ENCODE measurements around the gene TSPO2. TPM values are rescaled to one million over a fixed set of nuclear protein-coding genes. Genes with fewer than 3 reads are reported as not detected.

TSPO2 gene
- total RNA-seq, 2 donors from 2014 or later = not detected

DNA sequence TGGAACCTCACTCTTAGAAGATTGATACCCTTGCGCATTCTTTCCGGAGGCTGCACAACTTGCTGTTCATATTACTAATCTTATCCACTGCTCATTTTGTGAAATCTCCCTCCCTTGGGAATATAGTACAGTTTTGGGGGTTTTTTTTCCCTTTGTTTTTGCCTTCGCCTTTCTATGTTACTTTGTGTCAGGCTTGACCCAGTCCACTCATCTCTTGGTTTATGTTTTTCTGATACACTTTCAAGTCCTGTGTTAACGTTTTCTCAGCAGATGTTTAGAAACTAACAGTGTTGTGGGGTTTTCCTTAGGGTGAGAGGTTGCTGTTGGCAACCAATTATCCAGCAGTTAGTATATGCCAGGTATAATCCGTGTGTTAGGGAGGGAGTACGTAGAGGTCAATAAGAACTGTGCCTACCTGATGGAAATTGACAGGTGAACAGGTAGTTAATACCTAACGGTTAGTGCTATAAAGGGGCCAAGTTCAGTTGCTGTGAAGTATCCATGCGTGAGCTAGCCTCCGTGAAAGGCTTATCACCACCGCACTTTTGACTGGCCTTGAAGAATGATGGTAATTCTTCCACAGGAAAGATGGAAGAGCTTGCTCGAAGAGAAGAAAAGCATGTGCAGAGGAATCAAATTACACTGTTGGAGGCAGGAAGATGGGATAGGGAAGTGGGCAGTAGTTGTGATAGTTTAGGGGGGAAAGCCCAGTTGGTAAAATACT, 31.9 kb downstream of the TSPO2 start:
- TF ChIP-seq, protein P1, sequence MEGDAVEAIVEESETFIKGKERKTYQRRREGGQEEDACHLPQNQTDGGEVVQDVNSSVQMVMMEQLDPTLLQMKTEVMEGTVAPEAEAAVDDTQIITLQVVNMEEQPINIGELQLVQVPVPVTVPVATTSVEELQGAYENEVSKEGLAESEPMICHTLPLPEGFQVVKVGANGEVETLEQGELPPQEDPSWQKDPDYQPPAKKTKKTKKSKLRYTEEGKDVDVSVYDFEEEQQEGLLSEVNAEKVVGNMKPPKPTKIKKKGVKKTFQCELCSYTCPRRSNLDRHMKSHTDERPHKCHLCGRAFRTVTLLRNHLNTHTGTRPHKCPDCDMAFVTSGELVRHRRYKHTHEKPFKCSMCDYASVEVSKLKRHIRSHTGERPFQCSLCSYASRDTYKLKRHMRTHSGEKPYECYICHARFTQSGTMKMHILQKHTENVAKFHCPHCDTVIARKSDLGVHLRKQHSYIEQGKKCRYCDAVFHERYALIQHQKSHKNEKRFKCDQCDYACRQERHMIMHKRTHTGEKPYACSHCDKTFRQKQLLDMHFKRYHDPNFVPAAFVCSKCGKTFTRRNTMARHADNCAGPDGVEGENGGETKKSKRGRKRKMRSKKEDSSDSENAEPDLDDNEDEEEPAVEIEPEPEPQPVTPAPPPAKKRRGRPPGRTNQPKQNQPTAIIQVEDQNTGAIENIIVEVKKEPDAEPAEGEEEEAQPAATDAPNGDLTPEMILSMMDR (IDR thresholded peaks at IDR 0.05) = no peak
- Histone ChIP-seq H3K27ac (peak overlapping the region; percentile 99 to 100), H3K4me3 (peak overlapping the region; percentile 88 to 90), H3K36me3 (peaks cover under 1% of the 10 kb centered on the region), H3K27me3 (no peaks in the 10 kb centered on the region), H3K9me3 (no peaks in the 10 kb centered on the region), H3K4me1 (peaks cover 0 to 37% of the 10 kb centered on the region in 2 donors)
- DNase-seq (ENCODE audit: low spot score) = no peak

DNA sequence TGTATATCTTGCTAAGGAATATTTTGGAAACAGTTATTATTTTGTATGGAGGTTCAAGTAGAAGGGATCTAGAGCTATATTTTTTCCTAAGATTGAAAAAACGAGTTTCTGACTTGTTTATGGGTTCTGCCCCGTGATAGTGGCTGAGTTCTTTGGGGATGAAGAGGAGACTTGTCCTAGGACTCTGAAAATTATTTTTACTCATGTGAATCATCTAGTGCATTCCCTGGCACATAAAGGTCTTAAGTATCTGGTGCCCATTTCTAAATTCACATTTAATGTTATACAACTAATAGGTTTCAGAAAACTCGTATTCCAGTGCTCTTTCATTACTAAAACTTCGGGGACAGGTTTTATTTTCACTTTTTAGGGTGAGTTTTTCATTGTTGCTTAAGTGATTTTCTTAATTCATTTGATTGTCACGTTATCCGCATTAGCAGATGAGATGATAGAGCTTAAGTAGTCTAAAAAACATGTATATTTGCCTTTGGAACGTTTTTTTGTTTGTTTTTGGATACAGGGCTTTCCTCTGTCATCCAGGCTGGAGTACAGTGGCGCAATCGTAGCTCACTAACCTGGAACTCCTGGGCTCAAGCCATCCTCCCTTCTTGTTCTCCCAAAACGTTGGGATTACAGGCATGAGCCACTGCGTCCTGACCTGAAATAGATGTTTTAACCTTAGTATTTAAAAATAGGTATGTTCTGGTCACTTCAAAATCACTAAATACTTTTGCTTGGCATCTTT, 32.6 kb downstream of the TSPO2 start:
- H3K27ac ChIP-seq = peak overlapping the region; percentile 99 to 100
- no peaks in the 10 kb centered on the region for H3K27me3 ChIP-seq
- H3K4me1 ChIP-seq = peaks cover 0 to 37% of the 10 kb centered on the region in 2 donors
- DNase-seq (ENCODE audit: low spot score) = no peak
- no peaks in the 10 kb centered on the region for H3K9me3 ChIP-seq
- peak overlapping the region; percentile 88 to 90 for H3K4me3 ChIP-seq
- peaks cover 8% of the 10 kb centered on the region for H3K36me3 ChIP-seq
- TF ChIP-seq, protein P1 (IDR thresholded peaks at IDR 0.05) = no peak

DNA sequence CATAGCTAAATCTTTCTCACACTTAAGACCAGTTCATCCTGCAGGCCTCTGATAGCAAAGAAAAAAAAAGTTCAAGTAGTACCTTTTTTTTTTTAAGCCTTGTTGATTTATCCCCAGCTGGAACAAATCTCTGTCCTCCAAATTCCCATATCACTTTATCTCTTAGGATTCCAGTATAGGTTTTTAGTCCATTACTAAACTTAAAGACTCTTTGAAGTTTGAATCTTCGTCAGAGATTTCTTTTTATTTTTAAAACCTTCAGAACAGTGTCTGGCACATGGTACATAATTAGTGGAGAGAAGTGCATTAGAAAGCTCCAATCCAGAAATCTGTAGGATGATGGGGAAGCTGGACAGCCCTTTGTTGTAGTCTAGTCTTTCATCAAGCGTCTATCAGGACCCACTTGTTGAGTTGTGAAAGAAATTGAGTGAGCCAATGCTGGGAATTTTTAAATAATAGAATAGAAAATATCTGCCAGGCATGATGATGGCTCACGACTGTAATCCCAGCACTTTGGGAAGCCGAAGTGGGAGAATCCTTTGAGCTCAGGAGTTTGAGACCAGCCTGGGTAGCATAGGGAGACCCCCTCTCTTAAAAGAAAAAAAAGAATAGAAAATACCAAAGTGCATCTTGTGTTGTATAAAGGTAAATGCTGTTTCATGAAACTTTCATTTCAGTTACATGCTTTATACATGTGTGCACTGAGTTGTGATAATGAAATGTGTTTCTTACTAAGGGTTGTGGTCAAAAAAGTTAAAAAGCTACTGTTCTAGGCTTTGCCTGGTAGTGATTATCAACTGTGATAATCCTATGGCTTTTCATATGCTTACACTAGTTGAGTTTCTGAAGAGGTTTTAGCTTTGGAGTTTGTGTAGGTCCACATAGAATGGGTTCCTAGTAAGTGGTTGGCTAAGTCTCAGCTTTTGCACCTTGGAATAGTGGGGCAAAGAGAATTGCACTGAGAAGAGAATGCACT, 33.7 kb downstream of the TSPO2 start:
- Histone ChIP-seq H3K36me3 (peaks cover 19% of the 10 kb centered on the region), H3K4me1 (peaks cover 0 to 32% of the 10 kb centered on the region in 2 donors), H3K27me3 (no peaks in the 10 kb centered on the region), H3K9me3 (no peaks in the 10 kb centered on the region), H3K4me3 (no peak overlapping the region), H3K27ac (peak overlapping the region; percentile 99 to 100)
- TF ChIP-seq, protein P1 (IDR thresholded peaks at IDR 0.05) = no peak
- DNase-seq (ENCODE audit: low spot score) = no peak

DNA sequence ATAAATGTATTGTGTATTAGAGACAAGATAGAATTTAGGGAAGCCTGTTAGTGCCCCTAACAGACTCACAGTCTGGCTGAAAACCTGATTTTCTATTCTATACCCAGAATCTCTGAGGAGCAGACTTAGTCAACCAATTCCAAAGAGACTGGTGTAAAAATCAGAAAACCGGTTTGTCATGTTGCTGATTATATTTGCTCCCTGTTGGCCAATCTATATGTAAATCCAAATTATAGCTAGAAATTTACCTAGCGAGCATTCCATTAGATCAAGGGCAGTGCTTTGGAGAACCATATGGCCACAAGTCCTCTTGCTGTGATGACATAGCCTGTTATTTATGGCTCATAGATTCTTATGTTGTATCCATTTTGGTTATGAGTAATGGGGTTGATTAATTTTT, 35.3 kb downstream of the TSPO2 start:
- Histone ChIP-seq H3K36me3 (peaks cover 22% of the 10 kb centered on the region), H3K4me3 (no peak overlapping the region), H3K27ac (no peak overlapping the region), H3K9me3 (no peaks in the 10 kb centered on the region), H3K4me1 (peaks cover 0 to 28% of the 10 kb centered on the region in 2 donors), H3K27me3 (no peaks in the 10 kb centered on the region)
- TF ChIP-seq, protein P1 (IDR thresholded peaks at IDR 0.05) = no peak
- DNase-seq (ENCODE audit: low spot score) = no peak

DNA sequence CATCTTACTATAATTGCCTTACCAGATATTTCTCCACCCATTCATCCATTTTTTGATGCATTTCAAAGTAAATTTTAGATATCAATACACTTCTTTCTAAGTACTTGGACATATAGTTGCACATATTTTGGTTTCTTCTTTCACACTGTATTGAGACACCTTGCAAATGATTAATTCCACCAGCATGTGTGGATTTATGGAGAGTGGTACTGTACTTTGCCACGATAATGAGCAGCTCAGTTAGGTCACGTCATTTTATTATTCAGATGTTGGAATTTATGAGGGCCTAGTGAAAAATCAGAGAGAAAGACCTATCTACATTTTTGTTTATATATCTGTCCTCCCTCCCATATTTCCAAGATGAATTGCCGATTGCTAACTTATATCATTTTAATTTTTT, 35.8 kb downstream of the TSPO2 start:
- peaks cover 0 to 28% of the 10 kb centered on the region in 2 donors for H3K4me1 ChIP-seq
- no peak overlapping the region for H3K4me3 ChIP-seq
- no peak overlapping the region for H3K27ac ChIP-seq
- peaks cover 22% of the 10 kb centered on the region for H3K36me3 ChIP-seq
- H3K9me3 ChIP-seq = no peaks in the 10 kb centered on the region
- no peak for DNase-seq (ENCODE audit: low spot score)
- H3K27me3 ChIP-seq = no peaks in the 10 kb centered on the region
- TF ChIP-seq, protein P1 (IDR thresholded peaks at IDR 0.05) = no peak

All from right atrium auricular region (tissue), 2 donors.